Right atrium auricular region (tissue), 2 donors: ENCODE measurements around the gene APOBEC3H. TPM values are rescaled to one million over a fixed set of nuclear protein-coding genes. Genes with fewer than 3 reads are reported as not detected.

Experiments used
- DNase-seq: peaks from one replicate; pipeline ENCODE4 v3.0.0-alpha.2; 2019; ENCODE audit warnings: low spot score
- H3K27ac ChIP-seq, 2 donors: fragments of 200-600 bp; sonication (generic); 1 replicate in 1 of 2; 2 replicates in 1 of 2; pipeline ENCODE4 v1.5.1; 2016 to 2019
- H3K27me3 ChIP-seq, 2 donors: fragments of 200-600 bp; sonication (generic); one replicate each; pipeline versions ENCODE4 v1.5.1 to v1.6.0; 2017 to 2019
- H3K36me3 ChIP-seq: fragments of 200-600 bp; sonication (generic); one replicate; pipeline ENCODE4 v1.5.1; 2016
- H3K4me1 ChIP-seq, 2 donors: fragments of 200-600 bp; sonication (generic); one replicate each; pipeline versions ENCODE4 v1.5.1 to v1.6.0; 2017 to 2019
- H3K4me3 ChIP-seq, 2 donors: fragments of 200-600 bp; sonication (generic); 1 replicate in 1 of 2; 2 replicates in 1 of 2; pipeline ENCODE4 v1.5.1; 2017 to 2019; ENCODE audit warnings: mild to moderate bottlenecking in 1 of 2, moderate library complexity in 1 of 2
- H3K9me3 ChIP-seq, 2 donors: fragments of 200-600 bp; sonication (generic); one replicate each; pipeline ENCODE4 v1.5.1; 2019
- CTCF ChIP-seq, 2 donors: fragments of 200-600 bp; sonication (generic); IDR thresholded peaks; one replicate each; pipeline ENCODE4 v1.5.1; 2019; ENCODE audit warnings: antibody characterized with exemption in 2 of 2
- total RNA-seq, 2 donors: library from RNA; depleted of rRNA; stranded (reverse); fragments of >200 nt; gene quantifications; one replicate each; pipeline ENCODE4 v1.1.0, GENCODE V29; 2016

Gene APOBEC3H
- total RNA-seq, 2 donors from 2014 or later: 1.3 TPM; not detected in 1

- H3K4me1 ChIP-seq: peaks cover 0 to 18% of the 10 kb centered on the region in 2 donors
- no peaks in the 10 kb centered on the region for H3K27me3 ChIP-seq
- peaks cover 32% of the 10 kb centered on the region for H3K36me3 ChIP-seq
- H3K27ac ChIP-seq: no peak overlapping the region
- H3K4me3 ChIP-seq: no peak overlapping the region
- DNase-seq: no peak
- no peak for TF ChIP-seq CTCF (IDR thresholded peaks at IDR 0.05)
- no peaks in the 10 kb centered on the region for H3K9me3 ChIP-seq
These were observed 39.3 kb downstream of the APOBEC3H start for GRCh38 chr22:39136317-39136716.

GRCh38 chr22:39138357-39138997, 41.4 kb downstream of the APOBEC3H start:
- peaks cover 0 to 18% of the 10 kb centered on the region in 2 donors for H3K4me1 ChIP-seq
- TF ChIP-seq CTCF (IDR thresholded peaks at IDR 0.05): no peak
- H3K27ac ChIP-seq: no peak overlapping the region
- no peak overlapping the region for H3K4me3 ChIP-seq
- no peaks in the 10 kb centered on the region for H3K27me3 ChIP-seq
- no peaks in the 10 kb centered on the region for H3K9me3 ChIP-seq
- no peak for DNase-seq
- H3K36me3 ChIP-seq: peaks cover 20% of the 10 kb centered on the region

DNA sequence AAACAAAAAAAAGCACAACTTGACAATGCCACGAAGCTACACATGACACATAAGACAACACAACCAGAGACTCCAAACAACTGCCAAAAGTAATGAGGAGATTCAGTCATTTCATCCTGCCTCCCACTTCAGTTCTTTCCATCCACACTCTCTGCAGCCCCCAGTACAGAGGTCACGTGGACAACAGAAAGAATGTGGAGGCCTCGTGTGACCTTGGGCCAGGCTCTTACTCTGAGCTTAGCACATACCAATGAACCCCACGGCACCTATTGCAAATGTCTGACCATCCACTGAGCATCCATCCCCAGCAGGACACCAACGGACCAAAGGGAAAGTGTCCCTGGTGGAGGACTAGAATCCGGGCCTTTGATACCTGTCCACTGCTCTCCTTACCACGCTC, 42.9 kb downstream of the APOBEC3H start:
- Histone ChIP-seq H3K9me3 (no peaks in the 10 kb centered on the region), H3K27me3 (no peaks in the 10 kb centered on the region), H3K36me3 (peaks cover 11% of the 10 kb centered on the region), H3K4me3 (no peak overlapping the region), H3K4me1 (peaks cover 0 to 28% of the 10 kb centered on the region in 2 donors), H3K27ac (no peak overlapping the region)
- TF ChIP-seq CTCF (IDR thresholded peaks at IDR 0.05): no peak
- no peak for DNase-seq

GRCh38 chr22:39142088-39142680, 45.1 kb downstream of the APOBEC3H start:
- H3K27ac ChIP-seq: peak overlapping the region in 1 of 2 donors; percentile 42
- H3K27me3 ChIP-seq: no peaks in the 10 kb centered on the region
- TF ChIP-seq CTCF (IDR thresholded peaks at IDR 0.05): no peak
- no peak for DNase-seq
- H3K4me1 ChIP-seq: peaks cover 0 to 38% of the 10 kb centered on the region in 2 donors
- H3K36me3 ChIP-seq: peaks cover 5% of the 10 kb centered on the region
- no peak overlapping the region for H3K4me3 ChIP-seq
- no peaks in the 10 kb centered on the region for H3K9me3 ChIP-seq

DNA sequence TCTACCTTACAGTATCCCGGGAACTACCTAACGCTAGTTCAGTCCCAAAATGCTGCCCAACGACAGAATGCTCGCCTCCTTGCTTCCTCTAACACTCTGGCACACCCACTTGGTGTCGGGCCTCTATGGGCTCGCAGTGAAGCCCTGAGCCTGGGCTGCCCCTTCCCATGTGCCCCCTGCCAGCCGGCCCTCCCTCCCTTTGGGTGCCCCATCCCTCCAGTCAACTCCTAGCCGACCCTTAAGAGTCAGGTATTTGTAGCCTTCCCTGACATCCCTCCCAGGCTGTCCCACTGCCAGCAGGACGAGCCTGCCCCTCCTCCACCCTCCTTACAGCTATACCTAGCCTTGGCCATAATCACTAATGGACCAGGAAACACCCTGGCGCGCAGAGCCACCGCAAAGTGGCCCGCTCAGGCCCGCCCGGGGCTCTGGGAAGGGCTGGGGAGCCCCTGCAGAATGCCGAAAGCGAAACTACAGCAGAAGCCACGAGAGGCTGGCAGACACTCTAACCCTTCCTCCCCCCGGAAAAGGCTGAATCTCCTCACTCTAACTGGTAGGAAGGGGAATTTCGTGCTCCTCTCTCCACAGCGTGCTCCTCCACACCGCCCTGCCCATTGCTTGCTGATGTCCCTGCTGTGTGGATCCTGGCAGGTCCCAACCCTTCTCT, 47.2 kb downstream of the APOBEC3H start:
- H3K36me3 ChIP-seq: no peaks in the 10 kb centered on the region
- no peak for DNase-seq
- H3K4me1 ChIP-seq: peaks cover 0 to 58% of the 10 kb centered on the region in 2 donors
- H3K4me3 ChIP-seq: peak overlapping the region; percentile 78 to 88
- no peak for TF ChIP-seq CTCF (IDR thresholded peaks at IDR 0.05)
- no peaks in the 10 kb centered on the region for H3K27me3 ChIP-seq
- H3K27ac ChIP-seq: peak overlapping the region; percentile 97
- no peaks in the 10 kb centered on the region for H3K9me3 ChIP-seq
